ENCODE results near the gene ANKS1A.
"Not testable (repeated sequence)": the region's sequence is repeated elsewhere in the genome, so short reads cannot be mapped to it uniquely, and the experiment has no call there.

Gene ANKS1A

GRCh38 chr6:34884073-34884472 is 5.0 kb upstream of the ANKS1A start:
- not testable (repeated sequence) for DNase-seq (ENCODE audit: low read depth in 2 of 2, low spot score in 1 of 2)

- DNase-seq (ENCODE audit: low read depth in 2 of 2, low spot score in 1 of 2): no peak
Observed at GRCh38 chr6:34884996-34885395, 4.1 kb upstream of the ANKS1A start.

- DNase-seq (ENCODE audit: low read depth in 2 of 2, low spot score in 1 of 2): not testable (repeated sequence)
Observed at GRCh38 chr6:34885837-34886236, 3.2 kb upstream of the ANKS1A start.

DNA sequence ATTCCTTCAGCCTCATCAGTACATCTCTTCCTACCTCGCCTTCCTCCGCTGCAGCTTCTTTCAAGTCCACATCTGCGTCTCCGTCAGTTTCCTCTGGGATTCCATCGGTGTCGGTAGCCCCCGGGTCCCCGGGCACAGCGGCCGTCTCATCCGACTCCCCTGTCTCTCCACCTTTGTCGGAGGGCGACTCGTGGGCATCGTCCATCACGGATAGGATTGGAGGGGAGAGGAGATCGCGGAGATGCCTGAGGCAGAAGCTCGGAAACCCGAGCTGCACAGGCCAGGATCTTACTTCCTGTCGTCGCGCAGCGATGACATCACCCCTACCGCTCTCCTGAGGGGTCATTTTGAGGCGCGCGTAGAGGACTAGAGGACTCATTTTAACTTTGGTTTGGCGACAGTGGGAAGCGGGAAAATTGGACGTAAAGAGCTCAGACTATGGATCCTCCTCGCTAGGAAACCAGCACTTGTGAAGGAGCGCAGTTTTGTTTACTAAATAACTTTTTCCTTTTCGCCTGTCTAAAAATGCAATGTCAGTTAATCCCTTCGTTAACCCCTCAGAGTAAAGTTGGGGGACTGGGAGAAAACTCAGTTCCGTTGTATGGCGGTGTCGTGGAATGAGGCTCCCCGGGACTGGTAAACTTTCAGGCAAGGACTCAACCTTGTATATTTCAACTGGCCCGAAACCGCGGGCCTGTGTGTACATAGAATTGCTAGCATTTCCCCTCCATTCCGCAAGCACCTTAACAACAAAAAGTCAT is 1.1 kb upstream of the ANKS1A start, which contains the start of gene TAF11:
TSS of gene TAF11 (minus strand) at position 290 of the 761 bp plus-strand sequence. CDS start at position 205, 85 bp downstream.
- peak; percentile 83 to 85 for DNase-seq (ENCODE audit: low read depth in 2 of 2, low spot score in 1 of 2)

DNA sequence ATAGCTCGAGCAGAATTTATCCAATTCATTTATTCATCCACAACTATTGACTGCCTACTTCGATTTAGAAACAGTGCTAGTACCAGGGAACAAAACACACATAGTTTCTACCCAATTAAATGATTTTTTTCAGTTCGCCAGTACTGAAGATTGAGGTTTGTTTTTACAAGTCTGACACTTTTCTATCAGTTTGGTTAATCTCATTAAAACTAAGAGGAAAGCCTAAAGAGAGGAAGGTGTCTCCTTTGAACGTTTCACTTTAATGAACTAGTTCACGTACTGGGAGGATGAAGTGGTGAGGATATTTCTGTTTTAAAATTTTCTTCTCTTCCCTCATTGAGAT is 570 bp upstream of the ANKS1A start:
- no peak for DNase-seq (ENCODE audit: low read depth in 2 of 2, low spot score in 1 of 2)

GRCh38 chr6:34890533-34890925 is 1.5 kb downstream of the ANKS1A start:
- no peak for DNase-seq (ENCODE audit: low read depth in 2 of 2, low spot score in 1 of 2)

DNA sequence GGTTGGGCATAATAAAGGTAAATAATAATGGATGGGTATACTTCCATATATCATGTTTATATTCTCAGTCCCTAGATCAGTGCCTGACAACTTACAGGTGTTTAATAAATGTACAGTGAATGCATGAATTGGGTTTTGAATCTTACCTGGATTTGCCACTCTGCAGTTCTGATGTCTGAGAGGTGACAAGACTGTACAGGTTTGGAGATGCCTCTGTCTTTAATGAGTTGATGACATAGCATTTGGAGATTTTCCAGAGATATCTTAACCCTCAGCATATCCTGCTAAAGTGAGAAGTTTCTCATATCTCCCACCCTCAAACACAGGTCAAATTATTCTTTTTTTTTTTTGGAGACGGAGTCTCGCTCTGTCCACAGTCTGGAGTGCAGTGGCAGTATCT is 2.2 kb downstream of the ANKS1A start:
- no peak for DNase-seq (ENCODE audit: low read depth in 2 of 2, low spot score in 1 of 2)

- no peak for DNase-seq (ENCODE audit: low read depth in 2 of 2, low spot score in 1 of 2)
Observed at GRCh38 chr6:34894693-34895092, 5.6 kb downstream of the ANKS1A start.

DNA sequence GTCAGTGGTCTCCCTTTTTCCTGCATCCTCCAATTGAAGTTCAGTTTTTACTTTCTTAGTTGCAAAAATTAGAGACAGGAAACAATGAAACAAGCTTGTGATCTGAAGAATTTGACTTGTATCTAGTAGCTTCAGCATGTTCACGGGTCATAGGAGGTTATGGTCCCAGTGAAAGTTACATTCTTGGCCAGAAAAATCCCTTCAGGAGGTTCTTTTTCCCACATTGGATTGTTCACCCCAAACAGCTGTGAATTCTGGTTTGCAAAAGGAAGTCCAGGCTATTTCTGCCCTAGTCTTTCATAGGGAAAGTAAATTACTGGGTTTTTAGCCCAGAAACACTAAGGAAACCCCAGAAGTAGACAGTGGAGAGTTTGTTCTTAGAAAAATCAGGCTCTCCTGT is 8.1 kb downstream of the ANKS1A start:
- DNase-seq (ENCODE audit: low read depth in 2 of 2, low spot score in 1 of 2): no peak

- DNase-seq (ENCODE audit: low read depth in 2 of 2, low spot score in 1 of 2): no peak
Observed at GRCh38 chr6:34897716-34898115, 8.7 kb downstream of the ANKS1A start.

DNA sequence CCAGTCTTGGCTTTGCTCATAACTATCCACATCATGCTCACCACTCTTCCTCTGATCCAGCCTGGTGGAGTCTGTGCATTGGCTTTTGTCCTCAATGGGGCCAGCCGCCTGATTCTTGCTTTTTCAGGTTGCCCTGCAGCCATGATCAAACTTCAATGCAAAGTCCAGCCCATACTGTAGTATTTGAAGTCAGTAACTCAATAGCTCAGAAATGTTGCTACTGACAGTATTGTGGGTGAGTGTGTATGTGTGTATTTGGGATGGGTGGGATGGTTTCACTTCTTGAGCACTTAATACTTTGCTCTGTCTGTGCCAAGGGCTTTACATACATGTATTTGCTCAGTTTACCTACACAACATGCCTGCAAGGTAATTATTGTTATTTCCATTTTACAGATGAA is 10.7 kb downstream of the ANKS1A start:
- not testable (repeated sequence) for DNase-seq (ENCODE audit: low read depth in 2 of 2, low spot score in 1 of 2)

- no peak for DNase-seq (ENCODE audit: low read depth in 2 of 2, low spot score in 1 of 2)
Observed at GRCh38 chr6:34900321-34901031, 11.4 kb downstream of the ANKS1A start.

- no peak for DNase-seq (ENCODE audit: low read depth in 2 of 2, low spot score in 1 of 2)
Observed at GRCh38 chr6:34901930-34902329, 12.9 kb downstream of the ANKS1A start.

GRCh38 chr6:34904990-34905613 is 16.0 kb downstream of the ANKS1A start:
- DNase-seq (ENCODE audit: low read depth in 2 of 2, low spot score in 1 of 2): no peak

- no peak for DNase-seq (ENCODE audit: low read depth in 2 of 2, low spot score in 1 of 2)
Observed at GRCh38 chr6:34906826-34907225, 17.8 kb downstream of the ANKS1A start.

DNA sequence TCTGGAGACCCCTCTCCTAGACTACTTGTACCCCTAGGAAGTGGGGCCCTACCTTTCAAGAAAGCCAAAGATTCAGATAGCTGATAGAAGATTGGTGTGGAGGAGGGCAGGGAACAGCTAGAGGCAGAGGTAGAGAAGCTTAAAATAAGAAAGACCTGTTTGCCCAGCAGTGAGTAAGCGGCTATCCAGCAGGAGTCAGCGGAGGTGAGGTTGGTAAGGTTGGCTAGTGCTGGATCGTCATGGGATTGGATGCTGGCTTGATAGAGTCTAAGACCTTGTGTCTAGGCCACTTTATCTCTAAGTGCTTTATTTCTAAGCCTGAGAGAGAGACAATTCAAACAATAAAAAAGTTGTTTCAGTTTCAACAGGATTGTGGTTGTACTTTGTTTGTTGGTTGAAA is 19.1 kb downstream of the ANKS1A start:
- DNase-seq (ENCODE audit: low read depth in 2 of 2, low spot score in 1 of 2): no peak

DNA sequence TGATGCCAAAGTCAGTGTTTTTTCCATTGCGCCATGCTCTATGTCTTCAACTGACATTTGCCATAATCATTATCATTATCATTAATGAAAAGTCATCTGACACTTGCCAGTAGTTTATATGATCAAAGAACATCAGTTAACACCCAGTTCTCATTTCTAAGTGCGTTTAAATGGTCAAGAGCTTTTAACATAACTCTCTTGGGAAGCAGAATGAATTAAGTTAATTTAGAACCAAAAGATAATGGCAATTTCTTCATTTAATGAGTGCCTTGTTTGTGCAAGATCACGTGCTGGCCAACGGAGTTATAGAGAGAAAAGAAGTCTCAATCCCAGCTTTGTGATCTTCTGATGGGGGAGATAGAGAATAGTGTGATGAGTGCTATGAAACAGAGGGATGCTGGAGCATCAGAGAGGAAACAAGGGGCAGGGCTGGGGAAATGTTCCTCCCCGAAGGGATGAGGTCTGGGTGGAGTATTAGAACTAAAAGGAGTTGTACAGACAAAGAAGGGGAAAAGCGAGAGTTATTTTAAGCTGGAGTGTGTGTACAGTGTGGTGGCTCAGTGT is 20.3 kb downstream of the ANKS1A start:
- no peak for DNase-seq (ENCODE audit: low read depth in 2 of 2, low spot score in 1 of 2)

GRCh38 chr6:34911822-34912221 is 22.8 kb downstream of the ANKS1A start:
- DNase-seq (ENCODE audit: low read depth in 2 of 2, low spot score in 1 of 2): no peak

- no peak for DNase-seq (ENCODE audit: low read depth in 2 of 2, low spot score in 1 of 2)
Observed at GRCh38 chr6:34912715-34913464, 23.8 kb downstream of the ANKS1A start.

- no peak for DNase-seq (ENCODE audit: low read depth in 2 of 2, low spot score in 1 of 2)
Observed at GRCh38 chr6:34914358-34914757, 25.3 kb downstream of the ANKS1A start.

DNA sequence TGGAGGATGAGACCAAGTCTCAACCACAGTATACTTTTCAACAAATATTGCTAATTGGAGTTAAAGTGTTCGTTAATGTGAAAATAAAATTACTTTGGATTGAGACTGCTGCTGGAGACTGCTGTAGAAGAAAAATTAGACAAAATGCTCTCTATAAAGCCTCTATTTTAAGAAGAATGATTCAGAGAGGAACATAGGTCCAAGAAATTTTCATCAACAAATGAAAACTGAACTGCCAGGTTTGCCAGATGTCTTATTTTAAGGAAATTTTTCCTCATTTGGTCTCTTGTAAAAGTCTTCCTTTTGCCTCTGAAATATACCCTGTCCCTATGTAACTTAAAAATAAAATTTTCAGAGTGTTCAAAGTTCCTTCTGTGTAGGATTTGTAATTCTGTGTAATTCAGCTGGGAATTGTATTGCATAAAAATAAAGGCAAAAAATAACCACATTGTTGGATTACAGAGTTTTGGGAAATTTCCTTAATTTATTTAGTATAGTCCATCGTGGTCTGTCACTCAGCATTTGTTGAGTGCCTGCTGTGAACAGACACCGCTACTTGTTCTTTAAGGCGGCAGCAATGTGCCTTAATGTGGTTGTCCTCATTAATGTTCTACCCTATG is 27.4 kb downstream of the ANKS1A start:
- DNase-seq (ENCODE audit: low read depth in 2 of 2, low spot score in 1 of 2): no peak
